ENCODE data around the gene PUS10. TPM values are rescaled to one million over a fixed set of nuclear protein-coding genes. Genes with fewer than 3 reads are reported as not detected.
A peak's percentile ranks its signal among the peaks of the same experiment; 100 is the strongest.
"Not testable (repeated sequence)": the region's sequence is repeated elsewhere in the genome, so short reads cannot be mapped to it uniquely, and the experiment has no call there.

Gene PUS10
- total and polyA plus RNA-seq, 11 donors = 1.9 to 6.5 (median 4.4) TPM

DNA sequence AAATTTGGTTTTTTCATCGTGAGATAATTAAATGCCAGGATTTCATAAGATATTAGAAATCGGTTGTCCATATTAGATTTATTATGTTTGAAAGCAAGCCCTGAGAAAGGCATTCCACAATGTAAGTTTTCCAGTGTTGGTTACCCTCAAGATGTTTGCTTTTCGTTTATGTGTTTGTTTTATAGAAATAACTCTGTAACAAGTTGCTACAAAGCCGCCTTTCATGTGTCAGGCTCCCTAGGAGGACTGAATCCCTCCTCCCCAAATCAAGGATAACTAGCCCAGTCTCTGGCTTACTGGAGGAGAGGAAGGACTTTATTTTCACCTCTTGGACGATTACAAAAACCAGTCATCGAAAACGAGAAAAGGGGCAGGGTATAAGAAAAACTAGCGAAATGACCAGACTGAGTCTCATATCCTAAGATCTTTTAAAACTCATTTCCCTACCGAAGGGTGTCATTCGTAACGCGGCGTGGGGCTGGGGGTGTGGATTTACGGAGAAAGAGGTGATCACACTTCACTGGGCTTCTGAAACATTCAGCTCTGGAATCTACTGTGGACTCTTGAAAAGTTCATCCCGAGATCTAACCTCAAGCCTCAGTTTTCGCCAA, 1.6 kb downstream of the PUS10 start:
- peaks cover 0 to 6% (median 0%) of the 10 kb centered on the region in 9 donors for H3K36me3 ChIP-seq
- intact Hi-C loops (cut with DNase I) = loop anchor here in 4 of 10 donors (5.0 to 10.0 kb wide), 3 partner anchors 48 to 132 kb away; partner anchors contain the start of genes SANBR (in 4 of the 4) and REL (in 1 of the 4)

DNA sequence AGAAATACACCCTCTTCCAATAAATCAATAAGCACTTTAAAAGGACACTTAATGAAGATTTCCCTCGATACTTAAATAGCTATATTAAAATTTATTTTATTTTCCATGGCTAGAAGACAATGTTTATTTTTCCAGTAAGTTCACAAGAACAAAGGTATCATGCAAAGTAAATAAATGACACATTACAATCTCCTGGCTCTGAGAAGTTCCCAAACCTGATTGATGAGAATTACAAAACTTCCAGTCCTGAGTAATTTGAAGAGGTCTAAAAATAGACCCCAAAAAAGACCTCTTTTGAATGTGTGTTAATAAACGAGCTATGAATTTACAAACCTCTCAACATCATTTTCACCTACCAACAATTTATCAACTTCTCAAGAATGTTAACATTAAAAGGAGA, 2.1 kb downstream of the PUS10 start:
- intact Hi-C loops (cut with DNase I) = loop anchor here in 4 of 10 donors (5.0 to 10.0 kb wide), 3 partner anchors 49 to 131 kb away; partner anchors contain the start of genes SANBR (in 4 of the 4) and REL (in 1 of the 4)
- DNase-seq (no peak), ATAC-seq (no peak)
- Histone ChIP-seq H3K4me3 (peak overlapping the region in 8 of 12 donors; percentile 66 to 98 (median 80)), H3K9me3 (no peaks in the 10 kb centered on the region), H3K4me1 (peaks cover 0 to 39% (median 29%) of the 10 kb centered on the region in 12 donors), H3K27me3 (no peaks in the 10 kb centered on the region), H3K27ac (no peak overlapping the region), H3K36me3 (peaks cover 0 to under 1% (median 0%) of the 10 kb centered on the region in 9 donors)
- 44 to 52% (median 46%) methylated on average over 2 of the region's 2 CpGs for WGBS, 4 donors
- TF ChIP-seq, protein P1, sequence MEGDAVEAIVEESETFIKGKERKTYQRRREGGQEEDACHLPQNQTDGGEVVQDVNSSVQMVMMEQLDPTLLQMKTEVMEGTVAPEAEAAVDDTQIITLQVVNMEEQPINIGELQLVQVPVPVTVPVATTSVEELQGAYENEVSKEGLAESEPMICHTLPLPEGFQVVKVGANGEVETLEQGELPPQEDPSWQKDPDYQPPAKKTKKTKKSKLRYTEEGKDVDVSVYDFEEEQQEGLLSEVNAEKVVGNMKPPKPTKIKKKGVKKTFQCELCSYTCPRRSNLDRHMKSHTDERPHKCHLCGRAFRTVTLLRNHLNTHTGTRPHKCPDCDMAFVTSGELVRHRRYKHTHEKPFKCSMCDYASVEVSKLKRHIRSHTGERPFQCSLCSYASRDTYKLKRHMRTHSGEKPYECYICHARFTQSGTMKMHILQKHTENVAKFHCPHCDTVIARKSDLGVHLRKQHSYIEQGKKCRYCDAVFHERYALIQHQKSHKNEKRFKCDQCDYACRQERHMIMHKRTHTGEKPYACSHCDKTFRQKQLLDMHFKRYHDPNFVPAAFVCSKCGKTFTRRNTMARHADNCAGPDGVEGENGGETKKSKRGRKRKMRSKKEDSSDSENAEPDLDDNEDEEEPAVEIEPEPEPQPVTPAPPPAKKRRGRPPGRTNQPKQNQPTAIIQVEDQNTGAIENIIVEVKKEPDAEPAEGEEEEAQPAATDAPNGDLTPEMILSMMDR (IDR thresholded peaks at IDR 0.05) = no peak
- TF ChIP-seq POLR2A (IDR thresholded peaks at IDR 0.05) = no peak

More for the DNA sequence above, 1.6 kb downstream of the PUS10 start:
- DNase-seq (no peak), ATAC-seq (no peak)
- Histone ChIP-seq H3K27me3 (no peaks in the 10 kb centered on the region), H3K27ac (peak overlapping the region; percentile 38 to 96 (median 89)), H3K9me3 (no peaks in the 10 kb centered on the region), H3K4me1 (peaks cover 0 to 41% (median 29%) of the 10 kb centered on the region in 12 donors), H3K4me3 (peak overlapping the region; percentile 66 to 98 (median 78))
- TF ChIP-seq, protein P1 (IDR thresholded peaks at IDR 0.05) = no peak
- no peak for TF ChIP-seq POLR2A (IDR thresholded peaks at IDR 0.05)
- 2 to 3% (median 3%) methylated on average over 16 of the region's 16 CpGs for WGBS, 4 donors

DNA sequence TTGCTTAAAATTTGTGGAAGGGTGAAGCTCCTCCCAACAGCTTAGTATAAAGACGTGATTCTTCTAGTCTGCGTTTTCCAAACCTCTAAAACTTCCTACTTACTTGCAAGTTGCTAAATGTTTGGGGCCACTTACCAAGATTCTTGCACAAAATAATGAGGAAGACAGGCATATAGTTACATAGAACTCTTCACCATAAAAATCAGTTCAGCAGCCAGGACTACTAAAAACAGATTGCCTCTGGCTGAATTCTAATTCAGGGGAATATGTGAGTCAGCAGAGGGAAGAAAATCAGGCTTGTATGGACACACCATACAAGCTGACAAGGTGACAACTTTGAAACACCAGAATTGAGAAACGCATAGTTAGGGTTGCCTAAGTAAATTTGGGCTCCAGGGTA, 3.3 kb downstream of the PUS10 start:
- Histone ChIP-seq H3K36me3 (peaks cover 0 to 8% (median 0%) of the 10 kb centered on the region in 9 donors), H3K27me3 (no peaks in the 10 kb centered on the region), H3K4me1 (peaks cover 0 to 39% (median 24%) of the 10 kb centered on the region in 12 donors), H3K4me3 (no peak overlapping the region), H3K9me3 (no peaks in the 10 kb centered on the region), H3K27ac (peak overlapping the region in 1 of 12 donors; percentile 73)
- DNase-seq (no peak), ATAC-seq (no peak)
- 72 to 80% (median 78%) methylated on average over 3 of the region's 3 CpGs for WGBS, 4 donors
- no peak for TF ChIP-seq POLR2A (IDR thresholded peaks at IDR 0.05)
- TF ChIP-seq, protein P1 (IDR thresholded peaks at IDR 0.05) = no peak
- intact Hi-C loops (cut with DNase I) = loop anchor here in 4 of 10 donors (5.0 to 10.0 kb wide), 3 partner anchors 50 to 130 kb away; partner anchors contain the start of genes SANBR (in 4 of the 4) and REL (in 1 of the 4)

DNA sequence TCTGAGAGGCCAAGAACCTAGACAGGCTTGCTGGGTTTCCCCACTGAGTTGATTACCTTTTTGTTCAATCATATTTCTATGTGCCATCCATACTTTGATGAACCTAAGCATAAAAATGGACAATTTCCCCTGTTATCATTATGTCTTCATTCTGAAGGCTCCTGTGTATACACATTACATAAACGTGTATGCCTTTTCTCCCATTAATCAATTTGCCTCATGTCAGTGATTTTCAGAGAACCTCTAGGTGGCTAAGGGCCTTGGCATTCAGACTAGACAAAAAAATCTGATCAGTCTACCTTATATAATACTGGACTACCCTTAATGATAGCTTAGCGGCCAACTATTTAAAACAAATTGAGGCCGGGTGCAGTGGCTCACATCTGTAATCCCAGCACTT, 4.7 kb downstream of the PUS10 start:
- no peaks in the 10 kb centered on the region for H3K27me3 ChIP-seq
- H3K36me3 ChIP-seq = peaks cover 0 to 18% (median 3%) of the 10 kb centered on the region in 9 donors
- H3K27ac ChIP-seq = no peak overlapping the region
- peaks cover 0 to 25% (median 12%) of the 10 kb centered on the region in 12 donors for H3K4me1 ChIP-seq
- H3K9me3 ChIP-seq = no peaks in the 10 kb centered on the region
- 65 to 86% (median 79%) methylated on average over 3 of the region's 3 CpGs for WGBS, 4 donors
- no peak for TF ChIP-seq POLR2A (IDR thresholded peaks at IDR 0.05)
- TF ChIP-seq, protein P1 (IDR thresholded peaks at IDR 0.05) = no peak
- DNase-seq (no peak), ATAC-seq (no peak)
- no peak overlapping the region for H3K4me3 ChIP-seq
- intact Hi-C loops (cut with DNase I) = loop anchor here in 2 of 10 donors (10.0 kb wide), 2 partner anchors 51 to 129 kb away; partner anchors contain the start of genes REL (in 1 of the 2) and SANBR (in 1 of the 2)

DNA sequence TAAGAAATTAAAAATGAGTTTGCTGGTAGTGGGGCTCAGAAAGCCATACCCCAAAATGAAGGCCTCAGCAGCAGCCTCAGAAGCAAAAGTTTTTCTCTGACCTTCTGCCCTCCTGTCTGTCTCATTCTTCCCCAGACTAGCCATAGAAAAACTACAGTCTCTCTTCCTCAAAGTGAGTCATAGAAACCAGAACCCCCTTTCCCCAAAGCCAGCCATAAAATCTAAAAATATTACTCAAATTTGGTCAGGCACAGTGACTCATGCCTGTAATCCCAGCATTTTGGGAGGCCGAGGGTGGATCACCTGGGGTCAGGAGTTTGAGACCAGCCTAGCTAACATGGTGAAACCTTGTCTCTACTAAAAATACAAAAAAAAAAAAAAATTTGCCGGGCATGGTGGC, 5.8 kb downstream of the PUS10 start:
- not testable (repeated sequence) for H3K4me3 ChIP-seq, DNase-seq, H3K9me3 ChIP-seq, H3K27me3 ChIP-seq, ATAC-seq
- intact Hi-C loops (cut with DNase I) = loop anchor here in 2 of 10 donors (10.0 kb wide), 2 partner anchors 52 to 128 kb away; partner anchors contain the start of genes REL (in 1 of the 2) and SANBR (in 1 of the 2)
- Histone ChIP-seq H3K36me3 (peaks cover 0 to 22% (median 3%) of the 10 kb centered on the region in 9 donors), H3K4me1 (peaks cover 0 to 24% (median 10%) of the 10 kb centered on the region in 12 donors), H3K27ac (peak overlapping the region in 1 of 12 donors; percentile 61)
- WGBS, 4 donors = 86 to 93% (median 88%) methylated on average over 2 of the region's 2 CpGs
